GM23338 (cell line): ENCODE measurements around the gene KRTAP10-12. TPM values are rescaled to one million over a fixed set of nuclear protein-coding genes. Genes with fewer than 3 reads are reported as not detected.

Experiments
- ATAC-seq: fragments of 200-7000 bp; cut with Tn5 transposase; 3 replicates; pipeline ENCODE4 v1.9.1; 2020
- DNase-seq: peaks from one replicate; pipeline ENCODE4 v3.0.0-alpha.2; 2015; ENCODE audit warnings: low spot score
- H2AFZ ChIP-seq: fragments of 200-600 bp; sonication (generic); 2 replicates; pipeline ENCODE4 v1.8.0; 2016; ENCODE audit warnings: antibody characterized with exemption, mild to moderate bottlenecking, moderate library complexity
- H3F3A ChIP-seq: fragments of 200-600 bp; sonication (generic); replicated peaks from 2 replicates; pipeline ENCODE4 v1.8.0; 2017; ENCODE audit warnings: antibody characterized with exemption, mixed run types, low read depth
- H3K27ac ChIP-seq: fragments of 200-600 bp; sonication (generic); 2 replicates; pipeline ENCODE4 v1.6.1; 2016; ENCODE audit warnings: low read depth
- H3K27me3 ChIP-seq: fragments of 200-600 bp; sonication (generic); 2 replicates; pipeline ENCODE4 v1.8.0; 2016; ENCODE audit warnings: mild to moderate bottlenecking, mixed run types, moderate library complexity; ENCODE audit not compliant: insufficient read depth
- H3K36me3 ChIP-seq: fragments of 200-600 bp; sonication (generic); 2 replicates; pipeline ENCODE4 v1.8.0; 2016; ENCODE audit warnings: mild to moderate bottlenecking; ENCODE audit not compliant: insufficient read depth
- H3K4me1 ChIP-seq: fragments of 200-600 bp; sonication (generic); 2 replicates; pipeline ENCODE4 v1.8.0; 2016; ENCODE audit warnings: mild to moderate bottlenecking, moderate library complexity; ENCODE audit not compliant: insufficient read depth
- H3K4me2 ChIP-seq: fragments of 200-600 bp; sonication (generic); 2 replicates; pipeline ENCODE4 v1.7.1; 2017; ENCODE audit warnings: mixed run types
- H3K4me3 ChIP-seq: fragments of 200-600 bp; sonication (generic); 2 replicates; pipeline ENCODE4 v1.6.1; 2016; ENCODE audit warnings: mixed run types
- H3K79me2 ChIP-seq: fragments of 200-600 bp; sonication (generic); replicated peaks from 2 replicates; pipeline ENCODE4 v1.8.0; 2017; ENCODE audit warnings: mild to moderate bottlenecking; ENCODE audit not compliant: insufficient read depth
- H3K9me2 ChIP-seq: fragments of 200-600 bp; sonication (generic); 2 replicates; pipeline ENCODE4 v1.8.0; 2017; ENCODE audit not compliant: insufficient read depth
- H4K20me1 ChIP-seq: fragments of 200-600 bp; sonication (generic); replicated peaks from 2 replicates; pipeline ENCODE4 v1.8.0; 2017; ENCODE audit warnings: mild to moderate bottlenecking; ENCODE audit not compliant: insufficient read depth
- H3K27ac Mint-ChIP-seq: 2 replicates; pipeline ENCODE4 v1.8.0; 2020; ENCODE audit warnings: inconsistent platforms, mild to moderate bottlenecking, moderate library complexity, mixed read lengths
- H3K27me3 Mint-ChIP-seq: 3 replicates; pipeline ENCODE4 v1.8.0; 2022; ENCODE audit warnings: low read depth, mild to moderate bottlenecking, moderate library complexity, mixed read lengths, inconsistent platforms; ENCODE audit not compliant: insufficient read depth, poor library complexity
- H3K36me3 Mint-ChIP-seq: 3 replicates; pipeline ENCODE4 v1.8.0; 2021; ENCODE audit warnings: low read depth, mild to moderate bottlenecking, inconsistent platforms, moderate library complexity, mixed read lengths
- H3K4me1 Mint-ChIP-seq: 3 replicates; pipeline ENCODE4 v1.8.0; 2020; ENCODE audit warnings: mild to moderate bottlenecking, inconsistent platforms, mixed read lengths
- H3K4me3 Mint-ChIP-seq: 3 replicates; pipeline ENCODE4 v1.8.0; 2021; ENCODE audit warnings: moderate library complexity, mild to moderate bottlenecking, inconsistent platforms, mixed read lengths
- H3K9me3 Mint-ChIP-seq: 3 replicates; pipeline ENCODE4 v1.8.0; 2020; ENCODE audit warnings: moderate library complexity, mild to moderate bottlenecking, inconsistent platforms, mixed read lengths
- EZH2 ChIP-seq: fragments of 200-600 bp; sonication (generic); IDR thresholded peaks from one replicate; pipeline ENCODE4 v1.8.0; 2017; ENCODE audit warnings: antibody characterized with exemption, mild to moderate bottlenecking, low read depth; ENCODE audit not compliant: unreplicated experiment
- STAT1 ChIP-seq: IDR thresholded peaks from one replicate; pipeline ENCODE4 v1.6.1; 2016; ENCODE audit warnings: antibody characterized with exemption; ENCODE audit not compliant: unreplicated experiment
- ZNF114 ChIP-seq: fragments of 250-450 bp; sonication (Bioruptor Pico); IDR thresholded peaks from 2 replicates; pipeline ENCODE4 v1.5.0; 2020; ENCODE audit warnings: mild to moderate bottlenecking, moderate library complexity
- polyA plus RNA-seq: library from polyadenylated mRNA; unstranded; fragments of >200 nt; fragmentation: Nextera tagmentation; extraction: Ambion mirVana; gene quantifications from 2 replicates; pipeline ENCODE4 v1.2.1, GENCODE V29; 2016
- total RNA-seq: library from RNA; depleted of rRNA; stranded (reverse); fragments of >200 nt; shearing (Covaris generic); gene quantifications from 2 replicates; pipeline ENCODE4 v1.2.3, GENCODE V29; 2014
- TF ChIP-seq, protein P1 (sequence below), 2 experiments: fragments of 200-600 bp in 1 of 2; sonication (generic) in 1 of 2; conservative IDR thresholded peaks; 2 replicates each; pipeline versions ENCODE4 v1.5.1 to v1.6.1; 2016 to 2017; ENCODE audit warnings: antibody characterized with exemption in 2 of 2, low read depth in 2 of 2, mild to moderate bottlenecking in 2 of 2, moderate library complexity in 1 of 2
- TF ChIP-seq, protein P2 (sequence below): IDR thresholded peaks from one replicate; pipeline ENCODE4 v1.6.1; 2018; ENCODE audit warnings: antibody characterized with exemption; ENCODE audit not compliant: unreplicated experiment

The KRTAP10-12 gene
- total and polyA plus RNA-seq, 2 experiments from 2014 or later: not detected

DNA sequence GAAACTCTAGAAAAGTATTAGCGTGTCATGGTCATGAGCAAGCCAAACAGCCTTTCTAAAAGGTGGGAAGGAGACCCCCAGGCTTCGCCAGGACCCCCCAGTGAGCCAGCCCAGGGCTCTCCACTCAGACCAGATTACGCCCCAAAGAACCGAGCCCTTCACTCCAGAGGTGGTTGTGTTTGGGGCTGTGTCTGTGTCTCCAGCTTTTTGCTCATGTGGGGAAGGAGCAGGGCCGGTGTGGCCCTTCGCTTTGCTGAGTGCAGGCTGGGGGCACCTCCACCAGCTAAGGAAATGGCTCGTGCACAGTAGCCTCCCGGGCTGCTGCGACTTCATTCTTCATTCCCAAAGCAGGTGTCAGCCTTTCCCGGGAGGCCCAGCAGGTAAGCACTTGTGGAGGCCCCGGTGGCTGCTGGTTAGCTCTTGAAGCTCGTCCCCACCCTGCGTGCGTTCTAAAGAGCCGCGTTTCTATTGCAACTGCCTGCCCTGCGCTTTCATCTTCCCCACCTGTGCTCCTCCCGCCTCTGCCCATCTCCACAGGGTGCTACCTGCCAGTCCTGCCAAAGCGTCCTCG is 13.9 kb downstream of the KRTAP10-12 start:
- H4K20me1 ChIP-seq: no peaks in the 10 kb centered on the region
- H3K9me2 ChIP-seq: no peaks in the 10 kb centered on the region
- Mint-ChIP-seq H3K4me1 (peaks cover 60% of the 10 kb centered on the region), H3K27me3 (peaks cover 84% of the 10 kb centered on the region), H3K4me3 (peak overlapping the region; percentile 67), H3K9me3 (no peaks in the 10 kb centered on the region), H3K36me3 (no peaks in the 10 kb centered on the region), H3K27ac (no peak overlapping the region)
- no peaks in the 10 kb centered on the region for H3K79me2 ChIP-seq
- DNase-seq (peak; percentile 84), ATAC-seq (peak; percentile 14)
- peak overlapping the region; percentile 71 for H3K4me3 ChIP-seq
- peaks cover 57% of the 10 kb centered on the region for H3K4me1 ChIP-seq
- peak overlapping the region; percentile 95 for H3K4me2 ChIP-seq
- peaks cover 94% of the 10 kb centered on the region for H3K27me3 ChIP-seq
- TF ChIP-seq EZH2 (no peak), ZNF114 (no peak)
- TF ChIP-seq, protein P1, sequence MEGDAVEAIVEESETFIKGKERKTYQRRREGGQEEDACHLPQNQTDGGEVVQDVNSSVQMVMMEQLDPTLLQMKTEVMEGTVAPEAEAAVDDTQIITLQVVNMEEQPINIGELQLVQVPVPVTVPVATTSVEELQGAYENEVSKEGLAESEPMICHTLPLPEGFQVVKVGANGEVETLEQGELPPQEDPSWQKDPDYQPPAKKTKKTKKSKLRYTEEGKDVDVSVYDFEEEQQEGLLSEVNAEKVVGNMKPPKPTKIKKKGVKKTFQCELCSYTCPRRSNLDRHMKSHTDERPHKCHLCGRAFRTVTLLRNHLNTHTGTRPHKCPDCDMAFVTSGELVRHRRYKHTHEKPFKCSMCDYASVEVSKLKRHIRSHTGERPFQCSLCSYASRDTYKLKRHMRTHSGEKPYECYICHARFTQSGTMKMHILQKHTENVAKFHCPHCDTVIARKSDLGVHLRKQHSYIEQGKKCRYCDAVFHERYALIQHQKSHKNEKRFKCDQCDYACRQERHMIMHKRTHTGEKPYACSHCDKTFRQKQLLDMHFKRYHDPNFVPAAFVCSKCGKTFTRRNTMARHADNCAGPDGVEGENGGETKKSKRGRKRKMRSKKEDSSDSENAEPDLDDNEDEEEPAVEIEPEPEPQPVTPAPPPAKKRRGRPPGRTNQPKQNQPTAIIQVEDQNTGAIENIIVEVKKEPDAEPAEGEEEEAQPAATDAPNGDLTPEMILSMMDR (conservative IDR thresholded peaks at IDR 0.05; ENCODE audit: low read depth in 2 of 2): no peak
- peak overlapping the region; percentile 66; the same call in 1 of the 2 replicates for H2AFZ ChIP-seq
- H3F3A ChIP-seq: peaks cover 29% of the 10 kb centered on the region
- H3K27ac ChIP-seq: no peak overlapping the region
- H3K36me3 ChIP-seq: no peaks in the 10 kb centered on the region

DNA sequence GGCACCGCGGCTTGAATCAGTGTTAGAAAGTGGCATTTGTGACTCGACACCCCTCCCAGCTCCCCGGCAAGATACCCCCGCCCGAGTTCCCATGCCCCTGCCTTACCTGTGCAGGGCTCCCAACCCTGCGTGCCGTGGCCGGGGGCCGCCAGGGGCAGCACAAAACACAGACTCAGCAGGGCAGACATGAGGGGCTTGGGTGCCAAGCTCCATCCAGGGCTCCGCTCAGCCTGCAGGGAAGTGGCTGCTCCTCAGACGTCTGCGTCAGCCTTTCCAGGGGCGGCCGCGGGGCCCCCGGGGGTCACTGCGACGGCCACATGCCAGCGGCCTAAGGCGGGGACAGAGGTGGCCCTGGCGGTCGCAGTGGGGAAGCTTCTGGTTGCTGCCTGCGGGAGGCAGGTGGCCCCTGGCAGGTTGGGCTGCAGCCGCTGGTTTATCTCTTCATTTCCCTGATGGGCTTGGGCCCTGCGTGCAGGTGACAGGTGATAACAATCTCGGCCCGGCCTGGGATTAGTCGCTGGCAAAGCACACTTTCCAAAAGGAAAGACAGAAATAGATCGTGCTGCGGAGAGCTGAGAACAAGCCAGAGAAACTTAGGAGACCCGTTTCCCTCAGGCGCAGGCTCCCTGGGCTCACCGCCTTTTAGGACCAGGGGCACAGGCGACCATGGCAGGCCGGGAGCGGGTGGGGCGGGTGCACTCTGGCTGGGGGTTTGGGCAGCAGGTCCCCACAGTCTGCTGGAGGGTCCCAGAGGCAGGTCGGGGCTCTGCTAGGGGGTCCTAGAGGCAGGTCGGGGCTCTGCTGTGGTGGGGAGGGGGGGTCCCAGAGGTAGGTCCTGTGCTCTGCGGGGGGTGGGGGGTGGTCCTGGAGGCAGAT is 14.6 kb downstream of the KRTAP10-12 start, which contains the start of gene TSPEAR:
Gene TSPEAR, minus strand, starts transcription at position 246 of the 876 bp plus-strand sequence. Its CDS starts 58 bp downstream, at position 188.
- Histone ChIP-seq H3K36me3 (no peaks in the 10 kb centered on the region), H3K27ac (no peak within 1 kb of the TSS), H3K27me3 (peaks cover 87% of the 10 kb centered on the region), H3F3A (peaks cover 23% of the 10 kb centered on the region), H2AFZ (peak within 1 kb of the TSS; percentile 81), H3K4me2 (peak within 1 kb of the TSS; percentile 95), H4K20me1 (no peaks in the 10 kb centered on the region), H3K79me2 (no peaks in the 10 kb centered on the region), H3K4me1 (peaks cover 55% of the 10 kb centered on the region), H3K9me2 (0 out of 2 replicates have a peak, but pooled peaks cover 3% of the 10 kb centered on the region), H3K4me3 (peak within 1 kb of the TSS; percentile 71)
- no peak within 1 kb of the TSS for H3K27ac Mint-ChIP-seq
- peaks cover 77% of the 10 kb centered on the region for H3K27me3 Mint-ChIP-seq
- peak within 1 kb of the TSS; percentile 67 for H3K4me3 Mint-ChIP-seq
- ATAC-seq (peak; percentile 5), DNase-seq (peak; percentile 57)
- peaks cover 54% of the 10 kb centered on the region for H3K4me1 Mint-ChIP-seq
- TF ChIP-seq, protein P2, sequence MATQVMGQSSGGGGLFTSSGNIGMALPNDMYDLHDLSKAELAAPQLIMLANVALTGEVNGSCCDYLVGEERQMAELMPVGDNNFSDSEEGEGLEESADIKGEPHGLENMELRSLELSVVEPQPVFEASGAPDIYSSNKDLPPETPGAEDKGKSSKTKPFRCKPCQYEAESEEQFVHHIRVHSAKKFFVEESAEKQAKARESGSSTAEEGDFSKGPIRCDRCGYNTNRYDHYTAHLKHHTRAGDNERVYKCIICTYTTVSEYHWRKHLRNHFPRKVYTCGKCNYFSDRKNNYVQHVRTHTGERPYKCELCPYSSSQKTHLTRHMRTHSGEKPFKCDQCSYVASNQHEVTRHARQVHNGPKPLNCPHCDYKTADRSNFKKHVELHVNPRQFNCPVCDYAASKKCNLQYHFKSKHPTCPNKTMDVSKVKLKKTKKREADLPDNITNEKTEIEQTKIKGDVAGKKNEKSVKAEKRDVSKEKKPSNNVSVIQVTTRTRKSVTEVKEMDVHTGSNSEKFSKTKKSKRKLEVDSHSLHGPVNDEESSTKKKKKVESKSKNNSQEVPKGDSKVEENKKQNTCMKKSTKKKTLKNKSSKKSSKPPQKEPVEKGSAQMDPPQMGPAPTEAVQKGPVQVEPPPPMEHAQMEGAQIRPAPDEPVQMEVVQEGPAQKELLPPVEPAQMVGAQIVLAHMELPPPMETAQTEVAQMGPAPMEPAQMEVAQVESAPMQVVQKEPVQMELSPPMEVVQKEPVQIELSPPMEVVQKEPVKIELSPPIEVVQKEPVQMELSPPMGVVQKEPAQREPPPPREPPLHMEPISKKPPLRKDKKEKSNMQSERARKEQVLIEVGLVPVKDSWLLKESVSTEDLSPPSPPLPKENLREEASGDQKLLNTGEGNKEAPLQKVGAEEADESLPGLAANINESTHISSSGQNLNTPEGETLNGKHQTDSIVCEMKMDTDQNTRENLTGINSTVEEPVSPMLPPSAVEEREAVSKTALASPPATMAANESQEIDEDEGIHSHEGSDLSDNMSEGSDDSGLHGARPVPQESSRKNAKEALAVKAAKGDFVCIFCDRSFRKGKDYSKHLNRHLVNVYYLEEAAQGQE: no peak
- TF ChIP-seq STAT1: no peak
- peak; percentile 81 for TF ChIP-seq EZH2
- TF ChIP-seq, protein P1 (conservative IDR thresholded peaks at IDR 0.05; ENCODE audit: low read depth in 2 of 2): peak in 1 of 2 experiments; percentile 10; a peak in 1 of 4 replicates
- no peaks in the 10 kb centered on the region for H3K36me3 Mint-ChIP-seq
- no peaks in the 10 kb centered on the region for H3K9me3 Mint-ChIP-seq
